Fibroblast of pulmonary artery (primary cell): ENCODE results near the gene C1QL1.

Experiments used
- DNase-seq: peaks from one replicate; pipeline ENCODE4 v3.0.0-alpha.2; 2010; ENCODE audit warnings: low read depth
- H3K4me3 ChIP-seq: replicated peaks from 2 replicates; pipeline ENCODE4 v1.5.1; 2011; ENCODE audit warnings: low read depth, mild to moderate bottlenecking, control low read depth, low read length, moderate library complexity
- TF ChIP-seq, protein P1 (sequence below): IDR thresholded peaks from 2 replicates; pipeline ENCODE4 v1.5.1; 2011; ENCODE audit warnings: mild to moderate bottlenecking, control low read depth, low read length, inconsistent platforms; ENCODE audit errors: missing control alignments

C1QL1 gene

DNA sequence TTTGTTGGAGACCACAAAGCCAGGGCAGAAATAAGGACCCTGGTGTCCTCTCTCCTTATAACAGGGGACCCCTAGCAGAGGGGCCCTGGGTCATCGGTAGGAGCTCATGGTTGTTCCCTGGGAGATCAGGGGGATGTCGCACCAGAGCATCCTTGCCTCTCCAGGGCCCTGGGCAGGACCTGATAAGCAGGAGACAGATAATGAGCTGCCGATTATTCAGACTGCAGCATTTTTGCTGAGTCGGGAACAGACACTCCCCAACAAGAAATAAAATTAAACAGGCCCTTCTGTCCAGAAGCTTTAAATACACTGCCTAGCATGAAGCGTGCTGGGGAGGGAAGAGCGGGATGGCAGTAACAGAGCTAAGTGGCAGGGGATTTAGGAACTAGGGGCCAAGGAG is 37.4 kb downstream of the C1QL1 start:
- TF ChIP-seq, protein P1, sequence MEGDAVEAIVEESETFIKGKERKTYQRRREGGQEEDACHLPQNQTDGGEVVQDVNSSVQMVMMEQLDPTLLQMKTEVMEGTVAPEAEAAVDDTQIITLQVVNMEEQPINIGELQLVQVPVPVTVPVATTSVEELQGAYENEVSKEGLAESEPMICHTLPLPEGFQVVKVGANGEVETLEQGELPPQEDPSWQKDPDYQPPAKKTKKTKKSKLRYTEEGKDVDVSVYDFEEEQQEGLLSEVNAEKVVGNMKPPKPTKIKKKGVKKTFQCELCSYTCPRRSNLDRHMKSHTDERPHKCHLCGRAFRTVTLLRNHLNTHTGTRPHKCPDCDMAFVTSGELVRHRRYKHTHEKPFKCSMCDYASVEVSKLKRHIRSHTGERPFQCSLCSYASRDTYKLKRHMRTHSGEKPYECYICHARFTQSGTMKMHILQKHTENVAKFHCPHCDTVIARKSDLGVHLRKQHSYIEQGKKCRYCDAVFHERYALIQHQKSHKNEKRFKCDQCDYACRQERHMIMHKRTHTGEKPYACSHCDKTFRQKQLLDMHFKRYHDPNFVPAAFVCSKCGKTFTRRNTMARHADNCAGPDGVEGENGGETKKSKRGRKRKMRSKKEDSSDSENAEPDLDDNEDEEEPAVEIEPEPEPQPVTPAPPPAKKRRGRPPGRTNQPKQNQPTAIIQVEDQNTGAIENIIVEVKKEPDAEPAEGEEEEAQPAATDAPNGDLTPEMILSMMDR, result no peak

DNA sequence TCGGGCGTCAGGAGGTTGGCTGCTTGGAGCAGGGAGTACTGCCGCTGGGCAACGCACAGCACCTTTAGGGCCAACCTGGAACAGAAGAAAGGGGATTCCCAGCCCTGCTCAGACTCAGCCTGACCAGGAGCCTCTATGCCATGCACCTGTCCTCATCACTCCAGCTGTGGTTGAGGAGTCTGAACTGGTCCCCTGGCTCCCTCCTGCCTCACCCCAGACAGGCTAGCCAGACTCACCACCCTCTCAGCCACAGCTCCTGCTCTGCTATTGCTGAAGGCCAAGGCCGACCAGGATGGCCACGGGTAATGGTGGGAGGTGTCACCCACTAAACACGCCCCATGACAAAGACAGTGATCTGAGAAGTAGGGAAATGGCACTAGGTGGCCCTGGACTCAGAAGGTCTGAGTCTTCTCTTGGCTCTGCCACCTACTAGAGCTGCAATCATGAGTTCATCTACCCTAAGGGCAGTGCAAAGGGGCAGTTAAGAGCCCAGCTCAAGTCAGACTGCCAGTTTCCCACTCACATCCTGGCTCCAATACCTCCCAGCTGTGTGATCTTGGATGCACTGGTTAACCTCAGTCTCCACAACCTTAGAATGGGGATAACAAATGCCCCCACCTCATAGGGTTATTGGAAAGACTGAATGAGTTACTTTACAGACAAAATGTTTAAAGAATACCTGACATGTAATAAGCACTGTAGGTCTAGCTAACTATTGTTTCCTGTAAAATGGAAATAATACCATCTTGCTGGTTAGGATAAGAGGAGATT is 39.0 kb downstream of the C1QL1 start:
- TF ChIP-seq, protein P1, result no peak
- H3K4me3 ChIP-seq, result no peak overlapping the region
- no peak for DNase-seq

More for the DNA sequence above, 37.4 kb downstream of the C1QL1 start:
- no peak for DNase-seq
- H3K4me3 ChIP-seq, result no peak overlapping the region

GRCh38 chr17:44928136-44928535 is 40.0 kb downstream of the C1QL1 start:
- TF ChIP-seq, protein P1, result no peak
- no peak for DNase-seq
- no peak overlapping the region for H3K4me3 ChIP-seq

DNA sequence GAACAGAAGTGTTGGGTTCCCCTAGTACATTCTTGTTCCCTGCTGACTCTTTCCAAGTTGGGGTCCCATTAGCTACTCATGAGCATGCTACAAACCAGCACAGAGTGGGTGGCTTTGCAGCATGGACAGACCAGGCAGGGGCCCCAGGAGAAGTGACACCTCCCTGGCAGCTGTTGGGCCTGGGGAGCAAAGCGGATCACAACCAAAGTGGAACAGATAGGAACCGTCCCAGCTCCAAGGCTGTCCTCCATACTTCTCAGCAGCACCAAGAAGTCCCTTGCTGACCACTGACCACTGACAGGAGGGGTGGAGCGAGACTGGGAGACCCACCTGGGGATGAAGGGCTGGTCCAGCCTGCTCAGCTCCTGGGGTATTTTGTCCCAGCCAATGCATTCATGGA is 40.4 kb downstream of the C1QL1 start:
- H3K4me3 ChIP-seq, result no peak overlapping the region
- TF ChIP-seq, protein P1, result no peak
- DNase-seq, result no peak

- DNase-seq, result no peak
- TF ChIP-seq, protein P1, result no peak
- H3K4me3 ChIP-seq, result no peak overlapping the region
Observed at GRCh38 chr17:44926821-44927525, 41.1 kb downstream of the C1QL1 start.

DNA sequence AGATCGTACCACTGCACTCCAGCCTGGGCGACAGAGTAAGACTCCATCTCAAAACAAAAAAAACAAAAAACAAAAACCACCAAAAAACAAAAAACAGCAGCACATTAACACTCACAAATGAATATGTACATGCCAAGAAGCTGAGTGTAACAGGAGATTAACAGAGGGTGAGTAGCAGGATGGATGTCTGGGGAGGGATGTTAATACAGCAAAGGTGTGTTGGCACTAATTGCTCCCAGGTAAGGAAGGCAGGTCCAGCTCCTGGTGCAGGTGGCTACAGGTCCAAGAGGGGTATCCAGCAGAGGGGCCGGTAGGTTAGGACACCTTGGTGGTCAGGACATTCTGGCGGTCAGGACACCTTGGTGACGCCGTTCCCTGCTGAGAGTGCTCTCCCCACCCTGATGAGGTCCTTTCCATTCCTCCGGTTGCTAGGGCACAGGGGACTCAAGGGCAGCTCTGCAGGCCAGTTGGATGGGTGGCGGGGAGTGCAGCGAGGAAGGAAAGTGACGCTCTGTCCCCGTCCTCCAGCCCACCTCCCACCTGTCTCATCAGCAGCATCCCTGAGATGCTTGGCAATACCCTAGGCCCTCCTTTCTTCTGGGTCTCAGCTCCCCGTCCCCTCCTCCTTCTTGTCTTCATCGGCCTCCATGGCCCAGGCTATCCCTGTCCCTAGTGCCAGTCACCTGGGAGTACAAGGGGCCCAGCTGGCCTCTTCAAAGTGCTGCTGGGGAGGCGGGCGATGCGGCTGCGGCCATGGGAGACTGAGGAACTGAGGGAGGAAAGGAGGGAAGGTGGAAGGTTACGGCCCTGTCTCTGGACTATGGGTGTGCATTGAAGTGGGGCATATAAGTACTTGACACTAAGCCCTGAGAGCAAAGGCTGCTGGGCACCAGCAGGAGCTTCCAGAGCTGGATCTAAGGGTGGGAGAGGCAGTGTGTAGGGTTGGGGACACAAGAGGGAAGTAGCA is 42.1 kb downstream of the C1QL1 start:
- DNase-seq, result no peak
- TF ChIP-seq, protein P1, result no peak
- no peak overlapping the region for H3K4me3 ChIP-seq
